AG04449 (cell line): ENCODE results near the gene PPCDC.

Source experiments
- CTCF ChIA-PET: fragments of 350-600 bp; formaldehyde crosslinking; extraction: SDS; loops from one replicate; lab custom pipeline; 2021; ENCODE audit warnings: antibody characterized with exemption; lab: Yijun Ruan, JAX
- POLR2A ChIA-PET: fragments of 400-600, 350-600 bp; formaldehyde crosslinking; extraction: SDS; loops from one replicate; lab custom pipeline; 2020; ENCODE audit warnings: antibody characterized with exemption, inconsistent platforms; lab: Yijun Ruan, JAX
- DNase-seq: peaks from one replicate; pipeline ENCODE4 v3.0.0-alpha.2; 2010; ENCODE audit warnings: low read depth, low spot score
- H3K4me3 ChIP-seq: 2 replicates; pipeline ENCODE4 v1.5.1; 2011; ENCODE audit warnings: low read depth, mild to moderate bottlenecking, control low read depth, low read length
- TF ChIP-seq, protein P1 (sequence below): IDR thresholded peaks from one replicate; pipeline ENCODE4 v1.5.1; 2011; ENCODE audit warnings: mild to moderate bottlenecking, moderate library complexity, low read length, control low read depth, inconsistent platforms; ENCODE audit not compliant: insufficient read depth; ENCODE audit errors: missing control alignments

Gene PPCDC

DNA sequence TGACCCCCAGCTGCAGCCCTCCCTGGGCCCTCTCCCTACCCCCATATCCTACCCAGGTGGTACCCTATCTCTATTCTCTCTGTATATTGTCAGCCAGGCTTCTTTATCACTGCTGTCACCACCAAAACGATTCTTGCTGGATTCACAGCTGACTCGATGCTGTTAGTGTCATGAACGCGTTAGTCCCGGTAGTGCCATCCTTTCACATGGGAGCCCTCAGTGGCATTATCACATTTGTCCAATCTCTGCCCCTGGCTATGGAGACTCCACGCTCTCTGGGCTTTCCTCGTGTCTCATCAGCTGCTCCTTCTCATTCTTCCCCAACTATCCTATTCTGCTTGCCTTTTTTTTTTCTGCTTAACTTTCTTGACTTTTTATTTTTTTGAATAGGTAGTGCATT, 21.0 kb upstream of the PPCDC start:
- H3K4me3 ChIP-seq: no peak overlapping the region
- ChIA-PET CTCF (no interaction called here), POLR2A (no interaction called here)

DNA sequence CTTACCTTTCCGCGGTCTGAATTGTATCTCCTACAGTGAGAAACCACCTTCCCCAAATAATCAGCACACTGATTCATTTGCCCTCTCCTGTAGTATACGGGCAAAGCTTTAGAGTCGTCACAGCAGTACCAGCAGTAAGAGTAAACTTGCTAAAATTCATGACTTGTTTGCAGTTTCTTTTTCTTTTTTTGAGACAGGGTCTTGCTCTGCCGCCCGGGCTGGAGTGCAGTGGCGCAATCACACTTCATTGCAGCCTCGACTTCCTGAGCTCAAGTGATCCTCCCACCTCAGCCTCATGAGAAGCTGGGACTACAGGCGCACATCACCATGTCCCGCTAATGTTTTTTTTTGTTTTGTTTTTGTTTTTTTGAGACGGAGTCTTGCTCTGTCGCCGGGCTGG, 16.2 kb upstream of the PPCDC start:
- ChIA-PET CTCF (no interaction called here), POLR2A (no interaction called here)
- no peak for DNase-seq
- H3K4me3 ChIP-seq: no peak overlapping the region
- TF ChIP-seq, protein P1, sequence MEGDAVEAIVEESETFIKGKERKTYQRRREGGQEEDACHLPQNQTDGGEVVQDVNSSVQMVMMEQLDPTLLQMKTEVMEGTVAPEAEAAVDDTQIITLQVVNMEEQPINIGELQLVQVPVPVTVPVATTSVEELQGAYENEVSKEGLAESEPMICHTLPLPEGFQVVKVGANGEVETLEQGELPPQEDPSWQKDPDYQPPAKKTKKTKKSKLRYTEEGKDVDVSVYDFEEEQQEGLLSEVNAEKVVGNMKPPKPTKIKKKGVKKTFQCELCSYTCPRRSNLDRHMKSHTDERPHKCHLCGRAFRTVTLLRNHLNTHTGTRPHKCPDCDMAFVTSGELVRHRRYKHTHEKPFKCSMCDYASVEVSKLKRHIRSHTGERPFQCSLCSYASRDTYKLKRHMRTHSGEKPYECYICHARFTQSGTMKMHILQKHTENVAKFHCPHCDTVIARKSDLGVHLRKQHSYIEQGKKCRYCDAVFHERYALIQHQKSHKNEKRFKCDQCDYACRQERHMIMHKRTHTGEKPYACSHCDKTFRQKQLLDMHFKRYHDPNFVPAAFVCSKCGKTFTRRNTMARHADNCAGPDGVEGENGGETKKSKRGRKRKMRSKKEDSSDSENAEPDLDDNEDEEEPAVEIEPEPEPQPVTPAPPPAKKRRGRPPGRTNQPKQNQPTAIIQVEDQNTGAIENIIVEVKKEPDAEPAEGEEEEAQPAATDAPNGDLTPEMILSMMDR: no peak

More for the DNA sequence above, 21.0 kb upstream of the PPCDC start:
- TF ChIP-seq, protein P1: no peak
- DNase-seq: no peak

DNA sequence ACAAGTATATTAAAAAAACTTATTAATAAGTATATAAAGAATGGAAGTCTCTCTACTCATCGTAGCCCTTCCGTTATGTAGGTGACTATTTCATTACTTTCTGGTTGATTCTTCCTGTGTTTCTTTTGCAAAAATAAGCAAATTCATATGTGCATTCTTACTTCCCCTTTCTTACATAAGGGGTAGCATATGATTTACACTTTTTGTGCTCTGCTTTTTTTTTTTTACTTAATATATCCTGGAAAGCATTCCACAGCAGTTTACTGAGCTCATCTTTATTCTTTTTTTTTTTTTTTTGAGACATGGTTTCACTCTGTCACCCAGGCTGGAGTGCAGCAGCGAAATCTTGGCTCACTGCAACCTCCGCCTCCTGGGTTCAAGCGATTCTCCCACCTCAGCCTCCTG, 15.2 kb upstream of the PPCDC start:
- ChIA-PET CTCF (no interaction called here), POLR2A (no interaction called here)
- no peak for DNase-seq
- TF ChIP-seq, protein P1: no peak
- no peak overlapping the region for H3K4me3 ChIP-seq

DNA sequence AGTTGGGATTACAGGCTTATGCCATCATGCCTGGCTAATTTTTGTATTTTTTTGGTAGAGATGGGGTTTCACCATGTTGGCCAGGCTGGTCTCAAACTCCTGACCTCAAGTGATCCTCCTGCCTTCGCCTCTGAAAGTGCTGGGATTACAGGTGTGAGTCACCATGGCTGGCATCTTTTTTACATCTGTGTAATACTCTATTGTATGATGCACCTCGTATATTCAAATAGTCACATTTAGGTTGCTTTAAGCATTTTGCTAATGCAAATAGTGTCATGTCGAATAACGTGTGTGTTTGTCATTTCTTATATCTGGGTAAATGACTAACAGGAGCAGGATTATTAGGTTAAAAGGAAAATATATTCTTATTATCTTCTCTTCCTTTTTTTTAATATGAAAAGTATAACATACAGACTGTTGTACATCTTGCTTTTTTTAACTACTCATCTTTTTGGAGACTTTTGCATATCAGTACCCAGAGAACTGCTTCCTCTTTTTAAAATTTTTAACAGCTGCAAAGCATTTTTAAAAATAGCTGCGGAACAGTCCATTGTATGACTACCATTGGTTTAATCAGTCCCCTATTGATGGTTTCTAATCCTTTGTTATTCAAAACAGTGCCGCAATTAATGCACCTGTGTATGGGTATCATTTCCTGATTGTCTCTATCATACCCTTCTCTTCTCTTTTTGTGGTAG, 14.6 kb upstream of the PPCDC start:
- no peak for DNase-seq
- no peak overlapping the region for H3K4me3 ChIP-seq
- ChIA-PET POLR2A (no interaction called here), CTCF (no interaction called here)
- TF ChIP-seq, protein P1: no peak

DNA sequence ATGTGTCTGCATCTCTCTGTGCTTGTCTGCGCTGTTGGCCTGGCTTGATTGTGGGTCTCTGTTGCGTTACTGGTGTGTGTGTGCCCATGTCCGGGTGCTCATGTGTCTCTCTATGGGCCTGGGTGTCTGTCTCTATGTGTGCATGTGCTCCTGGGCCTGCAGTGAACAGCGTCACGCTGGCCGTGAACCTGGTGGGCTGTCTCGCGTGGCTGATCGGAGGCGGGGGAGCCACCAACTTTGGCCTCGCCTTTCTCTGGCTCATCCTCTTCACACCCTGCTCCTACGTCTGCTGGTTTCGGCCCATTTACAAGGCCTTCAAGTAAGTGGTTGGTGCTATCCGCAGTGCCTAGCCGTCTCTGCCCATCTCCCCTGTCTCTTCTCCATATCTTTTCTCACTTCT, 7.0 kb upstream of the PPCDC start:
- TF ChIP-seq, protein P1: no peak
- H3K4me3 ChIP-seq: no peak overlapping the region
- POLR2A ChIA-PET: no interaction called here
- CTCF ChIA-PET: no interaction called here
- no peak for DNase-seq

DNA sequence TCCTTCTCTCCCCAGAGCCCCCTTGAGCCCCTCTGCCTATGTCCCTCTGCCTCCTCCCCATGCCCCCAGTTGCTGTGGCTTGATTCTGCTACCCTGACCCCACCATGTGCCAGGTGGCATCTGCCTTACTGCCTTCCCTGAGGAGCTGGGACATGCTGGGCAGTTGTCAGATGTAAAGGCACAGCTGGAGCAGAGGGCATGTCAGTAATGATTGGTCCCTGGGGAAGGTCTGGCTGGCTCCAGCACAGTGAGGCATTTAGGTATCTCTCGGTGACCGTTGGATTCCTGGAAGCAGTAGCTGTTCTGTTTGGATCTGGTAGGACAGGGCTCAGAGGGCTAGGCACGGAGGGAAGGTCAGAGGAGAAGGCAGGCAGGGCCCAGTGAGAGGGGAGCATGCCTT, 3.5 kb upstream of the PPCDC start:
- no peak overlapping the region for H3K4me3 ChIP-seq
- CTCF ChIA-PET: interaction anchor here (0.9 to 1.8 kb wide), 3 partner anchors 9 to 184 kb away, joined by 3 to 4 read pairs (median 4); no protein-coding TSS in a partner anchor
- no peak for DNase-seq
- TF ChIP-seq, protein P1: no peak
- POLR2A ChIA-PET: no interaction called here
